Type B pancreatic cell (in vitro differentiated cells): ENCODE data around the gene PTPN22. TPM values are rescaled to one million over a fixed set of nuclear protein-coding genes. Genes with fewer than 3 reads are reported as not detected.

ENCODE experiments used
- DNase-seq: peaks from one replicate; pipeline ENCODE4 v3.0.0; 2021; ENCODE audit warnings: mixed read lengths; ENCODE audit not compliant: unreplicated experiment; ENCODE audit errors: extremely low spot score
- H3K27ac Mint-ChIP-seq: 2 replicates; pipeline ENCODE4 v1.8.0; 2021; ENCODE audit warnings: mild to moderate bottlenecking, mixed read lengths
- H3K27me3 Mint-ChIP-seq: 2 replicates; pipeline ENCODE4 v1.8.0; 2021; ENCODE audit warnings: mixed read lengths
- H3K36me3 Mint-ChIP-seq: 2 replicates; pipeline ENCODE4 v1.8.0; 2021; ENCODE audit warnings: mixed read lengths
- H3K4me1 Mint-ChIP-seq: one replicate; pipeline ENCODE4 v1.8.0; 2021; ENCODE audit warnings: mixed read lengths; ENCODE audit not compliant: unreplicated experiment
- H3K4me3 Mint-ChIP-seq: 2 replicates; pipeline ENCODE4 v1.8.0; 2021; ENCODE audit warnings: mild to moderate bottlenecking, mixed read lengths
- H3K9me3 Mint-ChIP-seq: 2 replicates; pipeline ENCODE4 v1.8.0; 2021; ENCODE audit warnings: mixed read lengths
- total RNA-seq: library from RNA; stranded (reverse); gene quantifications from 2 replicates; pipeline ENCODE4 v1.2.1, GENCODE V29; 2021; ENCODE audit warnings: low replicate concordance
- TF ChIP-seq, protein P1 (sequence below): fragments of 200-600 bp; sonication (generic); conservative IDR thresholded peaks from 2 replicates; pipeline ENCODE4 v1.5.0; 2021; ENCODE audit warnings: antibody characterized with exemption, mild to moderate bottlenecking

PTPN22 gene
- total RNA-seq, 1 donor from 2014 or later = not detected

DNA sequence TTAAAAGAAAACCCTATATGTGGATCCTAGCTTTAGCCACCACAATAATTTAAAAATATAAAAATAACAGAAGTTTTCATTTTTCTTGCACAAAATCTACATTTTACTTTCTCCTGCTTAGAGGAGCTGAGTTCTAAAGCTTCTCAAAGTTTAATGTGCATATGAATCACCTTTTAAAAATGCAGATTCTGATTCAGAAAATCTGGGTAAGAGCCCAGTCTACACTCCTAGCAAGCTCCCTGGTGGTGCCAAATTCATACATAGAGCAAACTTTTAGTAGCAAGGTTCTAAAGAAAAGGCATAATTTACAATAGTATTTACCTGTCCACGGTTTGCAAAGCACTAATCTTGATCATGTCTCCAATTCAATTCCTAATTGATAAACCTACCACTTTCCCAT is 78.5 kb downstream of the PTPN22 start:
- DNase-seq = no peak
- H3K36me3 Mint-ChIP-seq = peaks cover 40% of the 10 kb centered on the region
- peaks cover 5% of the 10 kb centered on the region for H3K4me1 Mint-ChIP-seq
- H3K9me3 Mint-ChIP-seq = peaks cover 5% of the 10 kb centered on the region
- H3K27me3 Mint-ChIP-seq = no peaks in the 10 kb centered on the region
- H3K4me3 Mint-ChIP-seq = no peak overlapping the region
- no peak overlapping the region for H3K27ac Mint-ChIP-seq
- TF ChIP-seq, protein P1, sequence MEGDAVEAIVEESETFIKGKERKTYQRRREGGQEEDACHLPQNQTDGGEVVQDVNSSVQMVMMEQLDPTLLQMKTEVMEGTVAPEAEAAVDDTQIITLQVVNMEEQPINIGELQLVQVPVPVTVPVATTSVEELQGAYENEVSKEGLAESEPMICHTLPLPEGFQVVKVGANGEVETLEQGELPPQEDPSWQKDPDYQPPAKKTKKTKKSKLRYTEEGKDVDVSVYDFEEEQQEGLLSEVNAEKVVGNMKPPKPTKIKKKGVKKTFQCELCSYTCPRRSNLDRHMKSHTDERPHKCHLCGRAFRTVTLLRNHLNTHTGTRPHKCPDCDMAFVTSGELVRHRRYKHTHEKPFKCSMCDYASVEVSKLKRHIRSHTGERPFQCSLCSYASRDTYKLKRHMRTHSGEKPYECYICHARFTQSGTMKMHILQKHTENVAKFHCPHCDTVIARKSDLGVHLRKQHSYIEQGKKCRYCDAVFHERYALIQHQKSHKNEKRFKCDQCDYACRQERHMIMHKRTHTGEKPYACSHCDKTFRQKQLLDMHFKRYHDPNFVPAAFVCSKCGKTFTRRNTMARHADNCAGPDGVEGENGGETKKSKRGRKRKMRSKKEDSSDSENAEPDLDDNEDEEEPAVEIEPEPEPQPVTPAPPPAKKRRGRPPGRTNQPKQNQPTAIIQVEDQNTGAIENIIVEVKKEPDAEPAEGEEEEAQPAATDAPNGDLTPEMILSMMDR = no peak

DNA sequence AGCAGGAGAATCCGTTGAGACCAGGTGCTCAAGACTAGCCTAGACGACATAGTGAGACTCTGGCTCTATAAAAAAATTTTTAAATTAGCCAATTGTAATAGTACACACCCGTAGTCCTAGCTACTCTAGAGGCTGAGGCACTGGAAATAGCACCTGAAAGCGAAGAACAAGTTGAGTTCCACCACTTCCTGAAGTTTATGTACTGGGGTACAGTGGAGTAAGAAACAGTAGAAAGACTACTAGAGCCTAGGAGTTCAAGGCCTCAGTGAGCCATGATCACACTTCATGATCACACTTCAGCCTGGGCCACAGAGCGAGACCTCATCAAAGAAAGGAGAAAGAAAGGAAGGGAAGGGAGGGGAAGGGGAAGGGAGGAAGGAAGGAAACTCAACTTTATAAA is 79.0 kb downstream of the PTPN22 start:
- H3K9me3 Mint-ChIP-seq = peaks cover 5% of the 10 kb centered on the region
- no peak overlapping the region for H3K27ac Mint-ChIP-seq
- H3K36me3 Mint-ChIP-seq = peaks cover 38% of the 10 kb centered on the region
- TF ChIP-seq, protein P1 = no peak
- H3K4me3 Mint-ChIP-seq = no peak overlapping the region
- DNase-seq = no peak
- no peaks in the 10 kb centered on the region for H3K27me3 Mint-ChIP-seq
- peaks cover 5% of the 10 kb centered on the region for H3K4me1 Mint-ChIP-seq

DNA sequence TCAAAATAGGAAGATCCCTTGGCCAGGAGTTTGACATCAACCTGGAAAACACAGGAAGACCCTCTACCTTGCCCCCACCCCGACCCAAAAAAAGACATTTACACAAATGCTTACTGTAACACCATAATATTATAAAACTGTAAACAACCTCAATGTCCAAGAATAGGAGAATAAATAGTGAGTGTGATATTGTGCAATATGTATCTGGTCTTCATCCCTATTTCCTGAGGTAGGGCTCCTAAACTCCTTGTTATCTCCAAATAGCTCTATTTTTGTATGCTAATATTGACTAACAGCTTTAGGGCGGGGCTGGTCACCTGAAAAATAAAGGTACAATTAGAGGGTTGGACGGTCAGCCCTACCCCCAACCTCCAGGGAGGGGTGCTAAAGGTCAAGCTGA is 82.7 kb downstream of the PTPN22 start:
- no peak overlapping the region for H3K27ac Mint-ChIP-seq
- TF ChIP-seq, protein P1 = no peak
- peaks cover 22% of the 10 kb centered on the region for H3K36me3 Mint-ChIP-seq
- no peak for DNase-seq
- H3K27me3 Mint-ChIP-seq = no peaks in the 10 kb centered on the region
- H3K9me3 Mint-ChIP-seq = no peaks in the 10 kb centered on the region
- H3K4me1 Mint-ChIP-seq = peaks cover 14% of the 10 kb centered on the region
- no peak overlapping the region for H3K4me3 Mint-ChIP-seq

DNA sequence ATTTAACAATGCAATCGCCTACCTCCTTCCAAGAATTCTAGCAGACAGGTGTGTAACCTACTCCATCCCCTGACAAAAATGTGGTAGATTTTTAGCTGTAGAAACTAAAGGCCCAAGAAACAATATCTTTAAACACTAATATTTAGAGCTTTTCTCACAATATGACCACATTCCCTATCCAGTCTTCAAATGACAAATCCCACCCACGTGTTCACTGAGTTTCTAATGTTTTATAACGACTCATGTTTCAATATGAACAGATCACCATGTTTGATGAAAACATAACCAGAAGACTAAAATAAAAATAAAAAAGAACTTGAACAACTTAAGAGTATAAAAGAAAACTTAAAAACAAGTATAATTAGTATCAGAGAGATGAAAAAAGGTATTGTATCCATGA is 83.8 kb downstream of the PTPN22 start:
- no peak for DNase-seq
- Mint-ChIP-seq H3K27me3 (no peaks in the 10 kb centered on the region), H3K4me1 (peaks cover 18% of the 10 kb centered on the region), H3K9me3 (no peaks in the 10 kb centered on the region), H3K27ac (no peak overlapping the region), H3K4me3 (no peak overlapping the region), H3K36me3 (peaks cover 17% of the 10 kb centered on the region)
- TF ChIP-seq, protein P1 = no peak

DNA sequence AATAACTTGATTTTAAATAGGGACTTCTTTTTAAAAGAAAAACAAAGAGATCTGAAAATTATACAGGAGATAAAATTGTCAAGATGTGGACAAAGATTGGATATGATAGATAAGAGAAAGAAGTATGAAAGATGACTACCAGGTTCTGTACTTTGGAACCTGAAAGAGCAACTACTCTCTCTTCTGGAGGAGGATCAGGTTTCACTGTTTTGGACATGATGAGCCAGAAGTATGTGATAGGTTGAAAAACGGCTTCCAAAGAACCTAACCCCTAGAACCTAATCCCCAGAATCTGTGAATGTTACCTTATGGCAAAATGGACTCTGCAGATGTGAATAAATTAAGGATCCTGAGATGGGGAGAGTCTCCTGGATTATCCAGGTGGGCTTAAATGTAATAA is 85.4 kb downstream of the PTPN22 start:
- H3K9me3 Mint-ChIP-seq = no peaks in the 10 kb centered on the region
- TF ChIP-seq, protein P1 = no peak
- DNase-seq = no peak
- H3K27me3 Mint-ChIP-seq = no peaks in the 10 kb centered on the region
- peaks cover 18% of the 10 kb centered on the region for H3K4me1 Mint-ChIP-seq
- peaks cover 14% of the 10 kb centered on the region for H3K36me3 Mint-ChIP-seq
- no peak overlapping the region for H3K4me3 Mint-ChIP-seq
- H3K27ac Mint-ChIP-seq = peak overlapping the region; percentile 27

DNA sequence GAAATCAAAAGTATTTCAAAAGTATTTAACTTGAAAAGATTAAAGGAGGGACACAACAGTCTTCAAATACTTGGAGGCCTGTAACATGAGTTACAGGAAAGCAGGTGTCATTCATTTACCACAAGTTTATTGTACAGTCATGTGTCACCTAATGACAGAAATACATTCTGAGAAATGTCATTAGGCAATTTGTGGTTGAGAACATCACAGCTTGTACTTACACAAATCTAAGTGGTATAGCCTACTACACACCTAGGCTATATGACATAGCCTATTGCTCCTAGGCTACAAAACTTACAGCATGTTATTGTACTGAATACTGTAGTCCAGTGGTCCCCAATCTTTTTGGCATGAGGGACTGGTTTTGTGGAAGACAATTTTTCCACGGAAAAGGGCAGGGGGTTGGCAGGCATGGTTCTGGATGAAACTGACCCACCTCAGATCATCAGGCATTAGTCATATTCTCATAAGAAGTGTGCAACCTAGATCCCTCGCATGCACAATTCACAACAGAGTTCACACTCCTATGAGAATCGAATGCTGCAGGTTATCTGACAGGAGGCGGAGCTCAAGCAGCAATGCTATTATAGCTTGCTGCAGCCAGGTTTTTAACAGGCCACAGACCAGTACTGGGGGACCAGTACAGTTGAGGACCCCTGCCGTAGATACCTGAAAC is 87.3 kb downstream of the PTPN22 start:
- Mint-ChIP-seq H3K9me3 (no peaks in the 10 kb centered on the region), H3K4me1 (peaks cover 18% of the 10 kb centered on the region), H3K27ac (peak overlapping the region; percentile 32), H3K27me3 (no peaks in the 10 kb centered on the region), H3K36me3 (peaks cover 8% of the 10 kb centered on the region), H3K4me3 (no peak overlapping the region)
- no peak for DNase-seq
- TF ChIP-seq, protein P1 = no peak
